Measurements from ENCODE around the gene OCIAD2.

GRCh38 chr4:48913346-48913745 lies 6.8 kb upstream of the OCIAD2 start:
- no peak for TF ChIP-seq POLR2A (IDR thresholded peaks at IDR 0.05)
- TF ChIP-seq CTCF (IDR thresholded peaks at IDR 0.05): no peak
